H1 (cell line): ENCODE measurements around the gene MTCH2. TPM values are rescaled to one million over a fixed set of nuclear protein-coding genes. Genes with fewer than 3 reads are reported as not detected.

Source experiments
- CTCF ChIA-PET: fragments of 300-600 bp; sonication (Branson Sonifier 250); formaldehyde crosslinking; loops from one replicate; lab custom pipeline; 2021; ENCODE audit not compliant: partially characterized antibody; lab: Charles Lee
- POLR2A ChIA-PET: fragments of 300-600 bp; sonication (Branson Sonifier 250); formaldehyde crosslinking; loops from one replicate; lab custom pipeline; 2021; ENCODE audit warnings: inconsistent platforms; ENCODE audit not compliant: partially characterized antibody; lab: Charles Lee
- DNase-seq, 2 experiments: peaks; one replicate each; pipeline versions ENCODE4 v3.0.0 to v3.0.0-alpha.2; 2010 to 2022; ENCODE audit warnings: low spot score in 2 of 2, low read depth in 1 of 2, mixed read lengths in 1 of 2
- FAIRE-seq: peaks from 2 replicates; lab custom pipeline; 2011; peaks lifted over from hg19 to GRCh38; lab: Jason Lieb, UNC
- H2AFZ ChIP-seq: 2 replicates; pipeline ENCODE4 v1.8.1; 2012; ENCODE audit warnings: low read length, inconsistent platforms
- H2AK5ac ChIP-seq: 2 replicates; pipeline ENCODE4 v1.6.1; 2013; ENCODE audit warnings: low read depth, low read length
- H2BK120ac ChIP-seq: replicated peaks from 2 replicates; pipeline ENCODE3; 2013; ENCODE audit warnings: low read depth, low read length, inconsistent platforms
- H2BK12ac ChIP-seq: 2 replicates; pipeline ENCODE4 v1.6.1; 2013; ENCODE audit warnings: low read depth, low read length
- H2BK15ac ChIP-seq: 2 replicates; pipeline ENCODE4 v1.6.1; 2013; ENCODE audit warnings: low read length
- H2BK20ac ChIP-seq: 2 replicates; pipeline ENCODE4 v1.6.1; 2013; ENCODE audit warnings: low read length
- H2BK5ac ChIP-seq: 2 replicates; pipeline ENCODE4 v1.6.1; 2013; ENCODE audit warnings: low read depth, low read length
- H3K14ac ChIP-seq: 2 replicates; pipeline ENCODE4 v1.6.1; 2013; ENCODE audit warnings: inconsistent platforms; ENCODE audit not compliant: insufficient read length
- H3K18ac ChIP-seq: 2 replicates; pipeline ENCODE4 v1.6.1; 2013; ENCODE audit warnings: low read length; ENCODE audit errors: extremely low read depth
- H3K23ac ChIP-seq: 2 replicates; pipeline ENCODE4 v1.6.1; 2013; ENCODE audit warnings: inconsistent platforms; ENCODE audit not compliant: insufficient read length
- H3K23me2 ChIP-seq: 2 replicates; pipeline ENCODE4 v1.6.1; 2013; ENCODE audit warnings: low read depth, low read length
- H3K27ac ChIP-seq: 2 replicates; pipeline ENCODE4 v1.6.1; 2011; ENCODE audit warnings: low read depth, low read length, inconsistent platforms
- H3K27me3 ChIP-seq, 4 experiments: replicated peaks in 1 of 4; 1 replicate in 1 of 4; 2 replicates in 3 of 4; pipeline versions ENCODE4 v1.6.1 to v1.8.1; 2011 to 2013; ENCODE audit warnings: low read length in 3 of 4, mild to moderate bottlenecking in 3 of 4, inconsistent platforms in 2 of 4, mixed read lengths in 2 of 4, moderate library complexity in 1 of 4; ENCODE audit not compliant: control insufficient read depth in 3 of 4, insufficient read depth in 3 of 4; ENCODE audit errors: extremely low read depth in 1 of 4
- H3K36me3 ChIP-seq, 4 experiments: 2 replicates each; pipeline versions ENCODE4 v1.6.1 to v1.8.1; 2011 to 2013; ENCODE audit warnings: mild to moderate bottlenecking in 4 of 4, low read length in 3 of 4, moderate library complexity in 2 of 4, control low read depth in 1 of 4, inconsistent platforms in 1 of 4; ENCODE audit not compliant: insufficient read depth in 4 of 4, control insufficient read depth in 2 of 4
- H3K4ac ChIP-seq: replicated peaks from 2 replicates; pipeline ENCODE3; 2013; ENCODE audit warnings: low read length, low read depth, mixed read lengths, inconsistent platforms; ENCODE audit not compliant: insufficient read length
- H3K4me1 ChIP-seq, 4 experiments: replicated peaks in 1 of 4; 1 replicate in 1 of 4; 2 replicates in 3 of 4; pipeline versions ENCODE4 v1.6.1 to v1.8.1; 2011 to 2013; ENCODE audit warnings: low read length in 3 of 4, inconsistent platforms in 2 of 4, mixed read lengths in 1 of 4; ENCODE audit not compliant: insufficient read depth in 4 of 4, control insufficient read depth in 3 of 4
- H3K4me2 ChIP-seq, 2 experiments: 2 replicates each; pipeline versions ENCODE4 v1.6.1 to v1.8.1; 2011 to 2013; ENCODE audit warnings: low read depth in 2 of 2, low read length in 2 of 2, control low read depth in 1 of 2, inconsistent platforms in 1 of 2, mild to moderate bottlenecking in 1 of 2; ENCODE audit not compliant: insufficient read depth in 1 of 2
- H3K4me3 ChIP-seq, 4 experiments: fragments of 200-600, 300-600 bp in 1 of 4; sonication (generic), shearing (Covaris generic), sonication (Bioruptor Twin) in 1 of 4; 2 replicates each; pipeline versions ENCODE4 v1.5.1 to v1.8.1; 2011 to 2016; ENCODE audit warnings: low read length in 4 of 4, low read depth in 3 of 4, control low read depth in 2 of 4, inconsistent platforms in 2 of 4, mild to moderate bottlenecking in 2 of 4, mixed read lengths in 1 of 4, moderate library complexity in 1 of 4; ENCODE audit not compliant: insufficient read depth in 2 of 4; ENCODE audit errors: extremely low read depth in 1 of 4
- H3K56ac ChIP-seq: replicated peaks from 2 replicates; pipeline ENCODE3; 2013; ENCODE audit warnings: low read depth, mild to moderate bottlenecking, mixed read lengths, low read length, inconsistent platforms; ENCODE audit not compliant: insufficient read length
- H3K79me1 ChIP-seq: 2 replicates; pipeline ENCODE4 v1.6.1; 2013; ENCODE audit warnings: low read depth, low read length, control low read depth
- H3K79me2 ChIP-seq, 2 experiments: 2 replicates each; pipeline versions ENCODE4 v1.6.1 to v1.8.1; 2012 to 2013; ENCODE audit warnings: low read length in 2 of 2, mild to moderate bottlenecking in 2 of 2, inconsistent platforms in 1 of 2; ENCODE audit not compliant: insufficient read depth in 2 of 2, control insufficient read depth in 1 of 2
- H3K9ac ChIP-seq, 4 experiments: replicated peaks in 1 of 4; 1 replicate in 1 of 4; 2 replicates in 3 of 4; pipeline versions ENCODE4 v1.6.1 to v1.8.1; 2011 to 2013; ENCODE audit warnings: low read depth in 3 of 4, low read length in 3 of 4, control low read depth in 2 of 4, mild to moderate bottlenecking in 2 of 4, moderate library complexity in 2 of 4, inconsistent platforms in 1 of 4; ENCODE audit errors: extremely low read depth in 1 of 4
- H3K9me3 ChIP-seq, 2 experiments: 2 replicates each; pipeline versions ENCODE4 v1.6.1 to v1.8.1; 2012 to 2013; ENCODE audit warnings: mild to moderate bottlenecking in 2 of 2, moderate library complexity in 2 of 2, control low read depth in 1 of 2, inconsistent platforms in 1 of 2, low read depth in 1 of 2, low read length in 1 of 2, mixed read lengths in 1 of 2; ENCODE audit not compliant: insufficient read depth in 2 of 2
- H4K20me1 ChIP-seq, 2 experiments: replicated peaks in 1 of 2; 2 replicates each; pipeline versions ENCODE3 to v1.8.1; 2011 to 2013; ENCODE audit warnings: inconsistent platforms in 2 of 2, low read length in 2 of 2, mild to moderate bottlenecking in 1 of 2; ENCODE audit not compliant: insufficient read depth in 2 of 2, control insufficient read depth in 1 of 2
- H4K5ac ChIP-seq: 2 replicates; pipeline ENCODE4 v1.6.1; 2013; ENCODE audit warnings: low read length, low read depth, mixed read lengths, inconsistent platforms; ENCODE audit not compliant: insufficient read length
- H4K8ac ChIP-seq: 2 replicates; pipeline ENCODE4 v1.8.0; 2013; ENCODE audit warnings: mild to moderate bottlenecking, moderate library complexity, low read length, inconsistent platforms; ENCODE audit not compliant: insufficient read depth; ENCODE audit errors: extremely low read depth
- H4K91ac ChIP-seq: replicated peaks from 2 replicates; pipeline ENCODE3; 2013; ENCODE audit warnings: low read length, mixed read lengths, inconsistent platforms; ENCODE audit not compliant: insufficient read length
- CREB1 ChIP-seq: IDR thresholded peaks from 2 replicates; pipeline ENCODE4 v1.6.1; 2012; ENCODE audit warnings: inconsistent platforms
- EP300 ChIP-seq, 2 experiments: IDR thresholded peaks; 1 replicate in 1 of 2; 2 replicates in 1 of 2; pipeline ENCODE4 v1.6.1; 2011 to 2012; ENCODE audit warnings: low read depth in 2 of 2, low read length in 2 of 2, mild to moderate bottlenecking in 2 of 2, borderline replicate concordance in 1 of 2, inconsistent platforms in 1 of 2, moderate library complexity in 1 of 2
- HDAC2 ChIP-seq, 2 experiments: fragments of 300-600 bp in 1 of 2; sonication (generic) in 1 of 2; IDR thresholded peaks; 2 replicates each; pipeline ENCODE4 v1.6.1; 2011 to 2012; ENCODE audit warnings: low read depth in 2 of 2, low read length in 2 of 2, mild to moderate bottlenecking in 2 of 2, moderate library complexity in 2 of 2, borderline replicate concordance in 1 of 2, inconsistent platforms in 1 of 2
- KDM5A ChIP-seq: fragments of 200-600 bp; IDR thresholded peaks from 2 replicates; pipeline ENCODE4 v1.7.1; 2012; ENCODE audit warnings: mild to moderate bottlenecking, low read length, inconsistent platforms, mixed read lengths
- NANOG ChIP-seq: IDR thresholded peaks from 2 replicates; pipeline ENCODE4 v1.6.1; 2011; ENCODE audit warnings: low read length, low read depth, mild to moderate bottlenecking, inconsistent platforms; ENCODE audit not compliant: insufficient read depth, poor library complexity, severe bottlenecking
- PHF8 ChIP-seq: fragments of 200-600 bp; sonication (generic); conservative IDR thresholded peaks from 2 replicates; pipeline ENCODE4 v1.7.1; 2012; ENCODE audit warnings: low read depth, mild to moderate bottlenecking, inconsistent platforms, low read length, moderate library complexity
- SIX5 ChIP-seq: IDR thresholded peaks from 2 replicates; pipeline ENCODE4 v1.6.1; 2011; ENCODE audit warnings: mild to moderate bottlenecking, low read depth, low read length
- TAF1 ChIP-seq: IDR thresholded peaks from 2 replicates; pipeline ENCODE4 v1.6.1; 2011; ENCODE audit warnings: mild to moderate bottlenecking, low read depth, low read length
- TCF12 ChIP-seq: IDR thresholded peaks from 2 replicates; pipeline ENCODE4 v1.6.1; 2011; ENCODE audit warnings: low read depth, mild to moderate bottlenecking, low read length
- USF2 ChIP-seq: IDR thresholded peaks from 2 replicates; pipeline ENCODE4 v1.6.1; 2011; ENCODE audit warnings: low read length, improper control_type of control experiment
- ZNF274 ChIP-seq: IDR thresholded peaks from 2 replicates; pipeline ENCODE4 v1.7.0; 2012; ENCODE audit warnings: low read length, borderline replicate concordance; ENCODE audit errors: extremely low read depth
- WGBS, 2 experiments: shearing (Covaris generic) in 1 of 2; methylation state at CpG; one replicate each; pipeline versions ENCODE4 v1.1.6 to v1.1.7; 2013 to 2015; ENCODE audit warnings: low lambda C conversion rate in 2 of 2, mixed read lengths in 2 of 2, inconsistent platforms in 1 of 2, low coverage in 1 of 2, missing lambda C conversion rate in 1 of 2; ENCODE audit not compliant: insufficient replicate concordance in 2 of 2, insufficient coverage in 1 of 2, insufficient read length in 1 of 2; ENCODE audit errors: extremely low coverage in 1 of 2, missing lambda C conversion rate in 1 of 2; 5-methylcytosine and 5-hydroxymethylcytosine counted together
- polyA plus RNA-seq, 7 experiments: library from polyadenylated mRNA; depleted of rRNA in 3 of 7; stranded (reverse) in 5 of 7; unstranded in 2 of 7; fragments of >200 nt in 5 of 7; fragments of 200-250 nt in 2 of 7; gene quantifications; 1 replicate in 5 of 7; 2 replicates in 1 of 7; 4 replicates in 1 of 7; pipeline versions ENCODE4 v1.2.1 to v1.2.3, GENCODE V29; 2011 to 2013; ENCODE audit warnings: missing spikeins in 2 of 7, mixed read lengths in 2 of 7
- total RNA-seq: library from RNA; stranded (reverse); fragmentation: NEBNext Ultra II Directional; extraction: Animal tissue kit (Norgen Biotek cat#: 25700); gene quantifications from 2 replicates; pipeline ENCODE4 v1.2.1, GENCODE V29; 2021

MTCH2 gene
- total and polyA plus RNA-seq, 2 of the 8 experiments (the other 6 are each of a cell fraction or from before 2014, with no cell fraction given) = 157 to 171 TPM

- 90% methylated on average over 3 of the region's 6 CpGs; no CpG with 5 or more reads in 1 of the 2 experiments for WGBS, 2 experiments
- Histone ChIP-seq H3K4me2 (no peak overlapping the region), H2BK12ac (no peak overlapping the region), H3K14ac (no peak overlapping the region), H2BK15ac (no peak overlapping the region), H3K27ac (no peak overlapping the region), H3K9ac (no peak overlapping the region), H3K23me2 (no peaks in the 10 kb centered on the region; the same call in 1 of the 2 replicates), H3K9me3 (no peaks in the 10 kb centered on the region), H3K36me3 (peaks cover 13 to 21% (median 19%) of the 10 kb centered on the region in 4 experiments; a peak in 7 of 8 replicates), H3K23ac (no peak overlapping the region), H3K56ac (no peak overlapping the region), H3K4me1 (no peaks in the 10 kb centered on the region; a peak in 1 of 7 replicates), H2BK120ac (no peak overlapping the region), H3K79me2 (no peaks in the 10 kb centered on the region), H3K4ac (no peak overlapping the region), H3K79me1 (no peaks in the 10 kb centered on the region), H2BK20ac (no peak overlapping the region), H4K20me1 (peaks cover 2 to 3% of the 10 kb centered on the region in 2 experiments), H4K8ac (no peak overlapping the region), H3K27me3 (no peaks in the 10 kb centered on the region; a peak in 2 of 7 replicates), H4K5ac (no peak overlapping the region), H3K18ac (no peak overlapping the region), H2AK5ac (no peak overlapping the region), H2AFZ (no peak overlapping the region), H4K91ac (no peak overlapping the region), H2BK5ac (no peak overlapping the region; the same call in 1 of the 2 replicates), H3K4me3 (no peak overlapping the region)
- ChIA-PET CTCF (interaction anchor here (1.6 to 1.9 kb wide), 2 partner anchors 9 to 11 kb away, joined by 3 to 5 read pairs; partner anchors contain the start of genes KBTBD4 and NDUFS3), POLR2A (interaction anchor here (0.6 to 2.7 kb wide), 5 partner anchors 8 to 312 kb away, joined by 3 to 14 read pairs (median 5); partner anchors contain the start of gene C1QTNF4)
- DNase-seq = no peak
- FAIRE-seq = no peak
- TF ChIP-seq NANOG = no peak
- TF ChIP-seq PHF8 = no peak
- no peak for TF ChIP-seq SIX5
- TF ChIP-seq KDM5A = no peak
- no peak for TF ChIP-seq EP300 (IDR thresholded peaks at IDR 0.05; ENCODE audit: borderline replicate concordance in 1 of 2, low read depth in 2 of 2, low read length in 2 of 2)
- TF ChIP-seq CREB1 = no peak
- no peak for TF ChIP-seq HDAC2 (IDR thresholded peaks at IDR 0.05; ENCODE audit: borderline replicate concordance in 1 of 2, low read depth in 2 of 2, low read length in 2 of 2)
- no peak for TF ChIP-seq USF2
- TF ChIP-seq TCF12 = no peak
- TF ChIP-seq TAF1 = no peak
- no peak for TF ChIP-seq ZNF274
Observed at GRCh38 chr11:47587039-47587716, 55.2 kb downstream of the MTCH2 start.
